HG03159 (cell line): ENCODE data around the gene GOLGA8A.
"Not testable (repeated sequence)": the region's sequence is repeated elsewhere in the genome, so short reads cannot be mapped to it uniquely, and the experiment has no call there.

Experiments used
- ATAC-seq: cut with Tn5 transposase; IDR thresholded peaks from one replicate; pipeline ENCODE4 v1.9.1; 2021; ENCODE audit warnings: mild to moderate bottlenecking, moderate library complexity; ENCODE audit not compliant: unreplicated experiment

GOLGA8A gene, protein sequence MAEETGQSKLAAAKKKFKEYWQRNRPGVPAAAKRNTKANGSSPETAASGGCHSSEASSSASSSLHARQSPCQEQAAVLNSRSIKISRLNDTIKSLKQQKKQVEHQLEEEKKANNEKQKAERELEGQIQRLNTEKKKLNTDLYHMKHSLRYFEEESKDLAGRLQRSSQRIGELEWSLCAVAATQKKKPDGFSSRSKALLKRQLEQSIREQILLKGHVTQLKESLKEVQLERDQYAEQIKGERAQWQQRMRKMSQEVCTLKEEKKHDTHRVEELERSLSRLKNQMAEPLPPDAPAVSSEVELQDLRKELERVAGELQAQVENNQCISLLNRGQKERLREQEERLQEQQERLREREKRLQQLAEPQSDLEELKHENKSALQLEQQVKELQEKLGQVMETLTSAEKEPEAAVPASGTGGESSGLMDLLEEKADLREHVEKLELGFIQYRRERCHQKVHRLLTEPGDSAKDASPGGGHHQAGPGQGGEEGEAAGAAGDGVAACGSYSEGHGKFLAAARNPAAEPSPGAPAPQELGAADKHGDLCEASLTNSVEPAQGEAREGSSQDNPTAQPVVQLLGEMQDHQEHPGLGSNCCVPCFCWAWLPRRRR

DNA sequence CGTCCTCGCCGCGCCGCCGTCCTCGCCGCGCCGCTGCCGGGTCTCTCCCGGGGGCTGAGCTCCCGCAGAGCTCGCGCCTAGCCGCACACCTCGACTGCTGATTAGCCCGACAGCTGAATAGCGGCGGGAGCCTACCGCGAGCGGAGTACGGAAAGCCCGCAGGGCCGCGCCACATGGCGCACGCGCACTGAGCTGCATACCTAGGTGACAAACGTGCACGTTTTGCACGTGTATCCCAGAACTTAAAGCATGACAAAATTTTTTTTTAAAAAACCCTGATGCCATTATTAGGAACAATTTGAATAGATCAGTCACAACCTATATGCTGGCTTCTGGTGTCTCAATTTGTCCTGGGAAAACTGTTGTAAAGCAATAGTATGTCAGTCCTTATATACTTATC lies at the start of gene GOLGA8A:
GOLGA8A (minus strand) TSS at position 122 of the 400 bp plus-strand sequence. CDS start 48,117 bp downstream, outside the sequence.
- ATAC-seq: peak; percentile 61

DNA sequence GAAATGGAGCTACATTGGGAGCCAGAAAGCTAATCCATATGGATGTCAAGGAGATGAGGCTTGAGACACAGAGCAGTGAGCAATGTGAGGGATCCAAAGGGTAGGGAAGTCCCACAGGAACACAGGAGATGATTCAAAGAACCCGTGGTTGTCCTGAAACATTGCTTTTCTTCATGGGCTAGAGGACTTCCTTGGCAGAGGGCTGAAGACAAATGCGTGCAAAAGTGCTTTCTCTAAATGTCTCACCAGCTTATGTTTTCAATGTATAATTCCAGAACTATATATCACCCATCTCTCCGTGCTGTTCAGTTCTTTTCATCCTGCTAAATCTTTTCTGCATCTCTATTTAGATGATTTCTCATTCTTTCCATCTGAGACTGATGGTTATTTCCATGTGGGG lies 46.0 kb upstream of the GOLGA8A start:
- no peak for ATAC-seq

DNA sequence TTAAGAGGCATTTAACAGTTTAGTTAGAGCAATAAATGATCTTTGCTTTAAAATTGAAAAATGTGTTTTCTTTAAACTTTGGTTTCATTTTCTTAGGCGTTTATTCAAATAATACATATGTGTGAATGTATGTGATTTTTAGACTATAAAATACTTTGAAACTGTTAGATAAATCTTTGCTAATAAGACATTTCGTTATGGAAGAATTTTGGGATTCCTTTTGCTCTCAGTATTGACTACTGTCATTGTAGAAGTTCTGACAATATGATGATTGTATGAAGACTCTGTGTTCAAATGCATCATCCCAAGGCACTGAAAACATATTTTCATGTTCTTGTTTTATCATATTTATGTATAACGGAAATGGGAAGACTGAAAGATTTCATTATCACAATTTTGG lies 43.8 kb upstream of the GOLGA8A start:
- no peak for ATAC-seq

DNA sequence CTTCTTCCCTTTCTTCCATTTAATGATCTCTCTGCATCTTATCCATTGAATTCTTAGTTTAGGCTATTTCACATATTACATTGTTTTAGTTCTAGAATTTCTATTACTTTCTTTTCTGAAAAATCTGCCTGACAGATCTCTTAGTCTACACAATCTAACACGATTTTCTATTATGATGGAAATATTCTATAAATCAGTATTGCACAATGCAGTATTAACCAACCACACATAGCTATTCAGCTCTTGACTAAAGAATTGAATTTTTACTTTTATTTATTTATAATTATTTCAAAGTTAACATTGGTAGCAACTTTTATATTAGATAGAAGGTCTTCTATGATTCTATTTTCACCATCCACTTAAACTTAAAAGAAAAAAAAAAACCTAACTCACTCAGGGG lies 36.2 kb upstream of the GOLGA8A start:
- ATAC-seq: no peak

DNA sequence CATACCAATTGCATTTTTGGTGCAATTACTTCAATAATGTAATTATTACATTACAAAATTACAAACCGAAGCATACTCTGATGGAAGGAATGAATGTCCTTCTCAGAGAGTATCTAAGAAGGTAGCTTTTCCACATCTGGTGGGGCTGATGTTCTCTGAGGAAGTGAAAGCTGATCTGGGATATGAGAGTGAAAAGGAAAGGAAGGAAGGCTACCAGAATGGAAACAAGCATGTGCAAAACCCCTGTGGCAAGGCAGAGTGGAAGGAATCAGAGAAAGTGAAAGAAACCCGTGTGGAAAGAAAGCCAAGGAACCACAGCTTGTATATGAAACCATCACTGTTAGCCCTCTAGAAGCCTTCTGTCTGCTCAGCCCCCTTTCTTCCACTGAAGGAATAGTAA lies 35.3 kb upstream of the GOLGA8A start:
- ATAC-seq: no peak

DNA sequence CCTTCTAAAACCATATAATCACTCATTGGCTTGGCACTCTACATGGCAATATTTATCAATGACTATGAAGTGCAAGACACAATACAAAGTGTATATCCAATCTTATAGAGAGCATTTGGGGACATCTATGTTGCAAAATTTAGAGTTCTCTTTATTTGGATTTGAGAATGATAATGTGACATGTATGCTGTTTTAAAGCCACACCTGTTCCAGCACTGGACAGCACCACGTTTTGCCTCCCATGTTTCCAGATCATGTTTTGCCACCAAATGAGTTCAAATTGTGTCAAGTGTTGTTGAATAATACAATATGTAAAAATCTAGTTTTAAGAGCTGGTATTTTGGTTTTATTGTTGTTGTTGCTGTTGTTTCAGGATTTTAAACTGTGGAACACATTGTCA lies 33.3 kb upstream of the GOLGA8A start:
- no peak for ATAC-seq

DNA sequence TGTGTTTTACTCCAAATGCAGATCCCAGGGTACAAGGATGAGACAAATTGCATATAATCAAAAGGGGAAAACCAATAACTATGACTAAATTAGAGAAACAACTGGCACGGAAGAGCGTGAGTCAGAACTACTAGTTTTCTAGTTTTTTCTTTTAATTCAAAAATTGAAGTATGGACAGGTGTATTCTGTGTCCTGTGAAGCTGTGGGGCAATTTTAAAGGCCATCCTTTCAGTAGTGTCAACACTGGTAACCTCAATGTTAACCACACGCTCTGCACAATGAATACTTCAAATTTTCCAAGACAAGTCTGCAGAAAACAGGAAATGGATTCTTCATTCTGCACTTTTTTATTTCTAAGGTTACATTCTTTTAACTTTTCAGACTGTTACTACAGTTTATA lies 32.5 kb upstream of the GOLGA8A start:
- no peak for ATAC-seq

DNA sequence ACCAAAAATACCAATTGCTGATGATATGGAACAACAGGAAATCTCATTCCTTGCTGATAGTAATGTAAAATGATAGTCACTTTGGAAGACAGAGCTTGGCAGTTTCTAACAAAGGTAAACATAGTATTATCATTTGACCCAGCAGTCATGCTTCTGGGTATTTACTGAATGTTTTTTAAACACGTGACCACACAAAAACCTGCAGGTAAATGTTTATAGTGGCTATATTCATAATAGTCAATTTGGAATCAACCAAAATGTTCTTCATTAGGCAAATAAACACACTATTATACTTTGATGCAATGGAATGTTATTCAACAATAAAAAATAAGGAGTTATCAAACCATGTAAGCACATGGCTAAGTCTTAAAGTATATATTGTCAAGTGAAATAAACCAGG lies 24.1 kb upstream of the GOLGA8A start:
- no peak for ATAC-seq

DNA sequence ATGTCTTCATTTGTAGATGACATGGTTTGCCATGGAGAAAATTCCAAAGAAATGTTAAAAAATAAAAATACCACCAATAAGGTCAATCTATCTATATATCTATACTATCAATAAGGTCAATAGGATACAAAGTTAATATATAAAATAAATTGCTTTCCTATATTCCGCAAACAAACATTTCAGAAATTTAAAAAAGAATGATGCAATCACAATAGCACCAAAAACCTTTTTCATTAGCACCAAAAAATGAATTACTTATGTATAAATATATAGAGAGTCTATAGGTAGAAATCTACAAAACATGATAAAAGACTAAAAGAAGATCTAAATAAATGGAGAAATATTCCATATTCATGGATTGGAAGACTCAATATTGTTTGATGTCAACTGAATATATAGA lies 22.8 kb upstream of the GOLGA8A start:
- ATAC-seq: no peak

DNA sequence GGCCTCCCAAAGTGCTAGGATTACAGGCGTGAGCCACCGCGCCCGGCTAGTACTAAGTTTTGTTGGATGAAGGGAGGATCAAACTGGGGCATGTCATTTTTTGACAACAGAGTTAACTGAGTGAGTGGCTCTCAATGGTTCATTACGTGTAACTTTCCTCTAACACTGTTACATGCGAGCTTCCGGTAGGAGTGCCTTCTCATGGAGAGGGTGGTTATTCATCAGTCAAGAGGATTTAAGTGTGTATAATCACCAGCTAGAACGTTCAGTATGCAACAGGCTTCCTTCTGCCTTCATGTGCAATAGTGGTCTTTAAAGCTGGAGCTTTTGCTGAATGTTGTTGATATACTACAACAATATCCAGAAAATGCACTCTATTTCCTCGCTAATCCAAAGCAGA lies 19.1 kb upstream of the GOLGA8A start:
- no peak for ATAC-seq

DNA sequence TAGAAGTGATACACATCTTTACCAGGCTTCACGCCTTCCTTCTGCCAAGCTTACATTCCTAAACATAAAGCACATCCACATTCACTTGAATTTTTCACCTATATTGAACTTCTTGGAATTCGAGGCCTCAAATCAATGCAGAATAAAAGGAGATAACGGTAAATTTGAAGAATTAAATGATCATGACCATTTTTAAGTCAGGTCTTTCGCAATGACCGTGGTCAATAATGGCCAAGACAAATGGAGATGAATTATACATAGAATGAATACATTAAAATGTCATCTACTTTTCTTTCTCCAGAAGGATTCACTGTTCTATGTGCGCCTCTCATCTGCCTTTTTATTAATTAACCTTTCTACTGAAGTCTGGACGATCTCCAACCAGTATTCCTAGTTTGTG lies 5.3 kb upstream of the GOLGA8A start:
- no peak for ATAC-seq

DNA sequence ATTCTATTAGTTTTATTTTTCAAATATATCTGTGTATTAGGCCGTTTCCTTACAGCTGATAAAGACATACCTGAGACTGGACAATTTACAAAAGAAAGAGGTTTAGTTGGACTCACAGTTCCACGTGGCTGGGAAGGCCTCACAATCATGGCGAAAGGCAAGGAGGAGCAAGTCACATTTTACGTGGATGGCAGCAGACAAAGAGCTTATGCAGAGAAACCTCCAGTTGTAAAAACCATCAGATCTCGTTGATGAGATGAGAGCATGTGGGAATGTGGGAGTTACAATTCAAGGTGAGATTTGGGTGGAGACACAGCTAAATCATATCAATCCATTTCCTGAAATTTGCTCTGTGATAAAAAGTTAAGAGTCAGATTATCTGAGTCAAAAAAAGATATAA lies 2.3 kb upstream of the GOLGA8A start:
- no peak for ATAC-seq

DNA sequence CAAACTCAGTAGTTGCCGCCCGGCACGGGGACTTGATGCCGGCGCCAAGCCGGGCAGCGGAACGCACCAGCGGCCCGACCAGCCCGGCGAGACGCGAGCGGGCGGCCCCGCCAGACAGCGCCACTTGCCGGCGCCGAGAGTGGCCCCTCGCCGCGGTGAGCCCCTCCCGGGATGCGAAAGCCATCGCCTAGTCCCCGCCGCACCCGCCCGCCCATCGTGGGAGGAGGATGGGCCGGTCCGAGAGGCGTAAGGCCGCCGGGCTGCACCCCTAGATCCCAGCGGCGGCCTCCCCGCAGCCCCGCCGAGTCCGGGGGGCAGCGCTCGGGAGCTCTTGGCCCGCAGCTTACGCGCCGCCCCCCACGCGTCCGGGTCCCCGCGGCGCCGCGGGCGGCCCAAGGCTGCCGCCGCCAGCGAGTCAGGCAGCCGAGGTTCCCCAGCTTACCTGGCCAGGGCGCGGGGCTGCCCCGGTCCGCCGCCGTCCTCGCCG lies 609 bp downstream of the GOLGA8A start:
- peak; percentile 62 for ATAC-seq

DNA sequence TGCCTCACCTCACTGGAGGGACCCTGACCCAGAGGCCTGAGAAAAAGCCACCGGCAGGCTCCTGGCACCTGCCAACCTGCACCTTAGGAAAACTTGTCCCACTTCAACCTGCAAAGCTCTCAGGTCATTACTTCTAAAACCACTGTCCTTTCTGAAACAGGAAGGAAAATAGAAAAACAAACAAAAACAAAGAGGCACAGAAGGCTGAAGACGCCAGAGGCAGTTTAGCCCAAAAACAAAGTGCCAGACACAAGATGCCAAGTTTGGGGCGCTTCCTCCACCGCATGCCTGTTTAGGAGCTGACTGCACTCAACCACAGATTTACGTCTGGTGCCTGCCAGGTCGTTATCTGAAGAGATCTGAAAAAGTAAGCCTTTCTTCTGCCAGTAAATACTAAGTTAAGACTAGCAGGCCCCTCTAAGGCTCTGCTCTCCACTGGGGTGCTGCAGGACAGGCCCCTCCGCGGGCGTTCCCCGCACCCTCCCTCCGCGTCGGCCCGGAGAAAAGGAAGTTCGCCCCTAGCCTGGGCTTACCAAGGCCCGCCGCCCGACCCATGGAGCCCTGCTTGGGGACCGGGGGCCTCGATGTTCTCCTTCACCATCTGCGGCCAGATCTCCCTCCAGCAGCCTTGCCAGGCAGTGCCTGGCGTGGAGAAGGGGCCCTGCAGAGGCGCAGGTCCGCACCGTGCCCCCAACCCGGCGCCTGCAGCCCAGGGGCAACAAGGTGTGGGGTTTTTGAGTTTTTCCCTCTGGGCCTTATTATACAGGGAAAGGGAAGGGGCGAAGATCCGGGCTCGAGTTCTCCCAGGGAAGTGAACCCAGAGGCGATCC lies 1.3 kb downstream of the GOLGA8A start:
- peak; percentile 40 for ATAC-seq

DNA sequence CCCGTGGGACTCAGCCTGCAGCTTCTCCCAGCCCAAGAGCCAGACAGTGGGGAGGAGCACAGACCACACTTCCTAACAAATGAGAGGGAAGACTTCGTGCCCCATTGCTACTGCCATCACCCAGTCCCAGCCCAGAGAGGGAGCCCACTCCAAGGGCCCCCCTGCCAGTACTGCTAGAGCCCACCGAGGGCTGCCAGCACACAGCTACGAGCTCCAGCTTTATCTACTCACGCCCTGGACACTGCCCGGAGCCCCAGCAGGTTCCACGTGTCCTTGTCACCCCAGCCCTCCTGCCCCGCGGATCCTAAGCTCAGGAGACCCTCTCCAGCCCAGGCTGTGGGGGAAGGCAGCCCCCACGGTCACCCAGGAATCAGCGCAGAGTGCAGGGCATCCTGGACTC lies 1.9 kb downstream of the GOLGA8A start:
- no peak for ATAC-seq

DNA sequence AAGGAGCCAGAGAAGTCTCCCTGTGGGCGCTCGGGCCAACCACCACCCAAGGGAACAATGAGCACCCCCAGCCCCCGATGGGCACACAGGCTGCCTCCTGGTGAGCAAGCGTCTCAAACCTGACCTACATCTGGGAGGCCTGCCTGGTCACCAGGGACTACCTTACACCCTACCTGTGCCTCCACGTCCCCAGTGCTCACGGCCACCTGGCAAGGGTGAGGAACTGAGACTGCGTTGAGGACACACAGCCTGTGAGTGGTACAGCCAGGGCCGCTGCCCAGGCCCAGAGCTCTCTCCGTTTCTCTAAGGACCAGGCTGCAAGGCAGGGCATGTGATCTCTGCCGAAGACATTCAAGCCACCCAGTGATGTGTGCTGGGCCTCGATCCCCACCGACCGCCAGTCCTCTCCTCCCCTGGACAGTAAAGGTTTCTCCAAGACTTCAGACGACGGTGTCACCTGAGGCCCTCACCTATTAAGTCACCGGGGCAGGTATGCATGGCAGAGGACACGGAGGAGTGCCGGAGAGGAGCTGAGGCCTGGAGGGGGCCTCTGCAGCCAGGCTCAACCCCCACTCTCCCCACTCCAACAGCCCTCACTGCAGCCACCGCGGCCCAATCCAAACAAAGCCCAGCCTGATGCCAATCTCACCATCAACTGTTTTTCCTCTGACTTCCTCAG lies 2.8 kb downstream of the GOLGA8A start:
- ATAC-seq: no peak

DNA sequence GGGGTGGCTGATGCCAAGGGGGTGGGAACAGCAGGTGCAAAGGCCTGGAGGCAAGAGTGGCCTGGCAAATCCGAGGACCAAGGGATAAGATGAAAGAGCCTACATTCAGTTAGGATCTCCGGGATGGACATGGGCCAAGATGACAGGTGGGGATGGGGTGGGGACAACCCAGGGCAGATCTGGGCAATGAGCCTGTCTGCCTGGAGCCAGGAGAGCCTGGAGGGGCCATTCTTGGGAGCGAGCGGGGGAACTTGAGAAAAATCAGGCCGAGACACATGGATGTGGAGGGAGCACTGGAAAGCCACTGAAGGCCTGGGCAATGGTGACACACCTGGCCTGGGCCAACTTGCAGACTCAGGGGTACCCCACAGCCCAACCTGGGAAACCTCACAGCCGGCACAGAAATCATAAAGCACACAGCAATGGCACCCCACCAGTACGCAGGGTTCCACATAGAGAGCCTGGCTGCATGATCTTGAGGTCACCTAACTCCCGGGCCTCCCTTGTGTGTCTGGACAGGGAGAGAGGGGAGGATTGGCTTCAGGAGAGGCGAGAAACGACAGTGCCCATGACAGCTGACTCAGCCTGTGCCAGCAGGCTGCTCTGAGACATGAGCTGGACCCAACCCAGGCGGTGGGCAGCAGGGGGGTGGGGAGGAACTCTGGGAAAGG lies 3.5 kb downstream of the GOLGA8A start:
- ATAC-seq: not testable (repeated sequence)

DNA sequence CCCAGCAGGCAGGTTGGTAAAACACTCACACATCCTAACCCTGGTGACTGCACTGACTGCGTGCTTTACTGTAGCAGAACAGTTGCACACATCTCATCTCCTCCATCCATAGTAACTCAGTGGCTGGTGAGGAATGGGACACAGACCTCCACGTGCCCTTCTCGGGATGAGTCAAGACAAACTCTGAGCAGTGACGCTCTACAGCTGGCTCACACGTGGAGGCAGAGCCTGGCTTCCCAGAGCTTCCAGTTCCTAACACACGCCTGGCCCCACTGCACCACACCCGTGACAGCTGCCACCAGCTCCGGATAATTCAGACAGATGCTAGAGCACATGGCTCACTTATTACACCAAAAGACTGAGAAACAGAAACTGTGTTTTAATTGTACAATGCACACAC lies 7.0 kb downstream of the GOLGA8A start:
- not testable (repeated sequence) for ATAC-seq

DNA sequence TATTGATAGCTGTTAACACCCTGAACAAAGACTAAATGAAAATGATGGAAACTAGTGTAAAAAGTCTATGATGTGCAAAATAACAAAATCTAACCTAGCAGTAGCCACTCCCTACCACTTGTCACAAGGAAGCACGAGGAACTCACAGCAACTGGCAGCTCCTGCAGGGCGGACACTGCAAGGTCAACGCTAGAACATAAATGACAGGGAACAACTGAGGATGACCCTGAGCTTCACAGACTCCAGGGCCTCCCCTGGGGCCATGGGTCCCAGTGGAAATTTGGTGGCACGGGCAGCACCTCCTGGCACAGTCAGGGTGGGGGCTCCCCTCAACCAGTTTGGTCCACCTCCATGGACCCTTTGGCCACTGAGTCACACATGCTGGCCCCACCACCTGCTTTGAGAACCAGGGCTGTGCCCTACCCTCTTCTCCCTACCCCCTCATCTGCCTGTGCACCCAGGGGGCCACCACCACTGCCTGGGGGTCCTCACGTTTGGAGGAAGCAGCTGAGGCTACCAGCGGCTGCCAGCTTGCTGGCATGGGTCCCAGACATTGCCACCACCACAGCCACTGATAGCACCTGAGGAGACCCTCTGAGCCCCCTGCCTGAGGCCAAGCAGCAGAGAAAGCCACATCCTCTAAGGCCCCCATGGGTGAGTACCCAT lies 14.1 kb downstream of the GOLGA8A start:
- not testable (repeated sequence) for ATAC-seq

DNA sequence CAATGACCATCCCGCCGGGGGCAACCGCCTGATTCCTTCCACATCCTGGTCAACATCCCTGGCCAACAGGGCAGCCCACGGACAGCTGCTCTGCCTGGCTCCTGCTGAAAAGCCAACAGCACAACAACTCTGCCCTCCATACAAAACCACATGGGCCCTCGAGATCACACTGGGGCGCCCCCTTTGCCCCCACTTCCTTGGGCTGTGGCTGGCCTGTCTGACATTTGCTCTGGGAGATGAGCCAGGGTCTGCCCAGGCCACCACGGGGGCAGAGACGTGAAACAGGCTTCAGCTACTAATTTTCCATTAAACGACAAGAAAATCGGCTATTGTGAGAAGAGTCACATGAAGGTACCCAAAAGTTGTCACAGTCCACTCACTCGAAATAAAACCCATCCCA lies 16.7 kb downstream of the GOLGA8A start:
- ATAC-seq: not testable (repeated sequence)
